OCI-LY1 (cell line): Measurements from ENCODE around the gene HCRT.

Source experiments
- CTCF ChIP-seq: fragments of 200-600 bp; sonication (generic), shearing (Covaris generic); IDR thresholded peaks from 2 replicates; pipeline ENCODE4 v1.5.1; 2017; ENCODE audit warnings: mild to moderate bottlenecking, antibody characterized with exemption, low read length, moderate library complexity, mixed read lengths
- EZH2 ChIP-seq: fragments of 200-600 bp; sonication (generic), shearing (Covaris generic); IDR thresholded peaks from 2 replicates; pipeline ENCODE4 v1.8.0; 2017; ENCODE audit warnings: borderline replicate concordance, mixed run types, mild to moderate bottlenecking, antibody characterized with exemption, low read length, moderate library complexity, mixed read lengths

GRCh38 chr17:42146911-42147607 is 38.2 kb downstream of the HCRT start:
- no peak for TF ChIP-seq EZH2
- TF ChIP-seq CTCF: no peak
